ENCODE data around the gene NUBPL.

NUBPL gene

DNA sequence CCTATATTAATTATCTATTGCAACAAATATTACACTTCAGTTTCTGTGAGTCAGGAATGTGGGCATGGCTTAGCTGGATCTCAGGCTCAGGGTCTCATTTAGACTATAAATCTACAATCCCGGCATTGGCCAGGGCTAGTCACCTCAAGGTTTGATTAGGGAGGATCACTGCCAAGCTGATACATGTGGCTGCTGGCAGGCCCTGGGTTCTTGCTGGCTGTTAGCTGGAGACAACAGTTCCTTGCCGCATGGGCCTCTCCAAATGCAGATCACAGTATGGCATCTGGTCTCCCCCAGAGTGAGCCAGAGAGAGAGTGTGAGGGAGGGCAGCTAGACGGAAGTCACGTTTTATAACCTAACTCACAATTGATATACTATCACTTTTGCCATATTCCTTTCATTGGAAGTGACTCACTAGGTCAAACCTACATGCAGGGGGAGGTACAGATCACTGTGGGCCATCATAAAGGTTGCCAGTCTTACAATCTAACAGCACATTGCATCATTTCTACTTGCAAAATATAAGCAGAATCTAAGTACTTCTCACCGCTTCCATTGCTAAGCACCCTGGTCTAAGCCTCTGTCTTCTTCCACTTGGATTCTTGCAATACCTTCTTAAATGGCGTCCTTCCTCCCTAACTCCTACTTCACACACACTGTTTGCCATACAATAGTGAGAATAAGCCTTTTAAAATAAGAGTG lies 341.9 kb downstream of the NUBPL start:
- TF ChIP-seq, protein P1, sequence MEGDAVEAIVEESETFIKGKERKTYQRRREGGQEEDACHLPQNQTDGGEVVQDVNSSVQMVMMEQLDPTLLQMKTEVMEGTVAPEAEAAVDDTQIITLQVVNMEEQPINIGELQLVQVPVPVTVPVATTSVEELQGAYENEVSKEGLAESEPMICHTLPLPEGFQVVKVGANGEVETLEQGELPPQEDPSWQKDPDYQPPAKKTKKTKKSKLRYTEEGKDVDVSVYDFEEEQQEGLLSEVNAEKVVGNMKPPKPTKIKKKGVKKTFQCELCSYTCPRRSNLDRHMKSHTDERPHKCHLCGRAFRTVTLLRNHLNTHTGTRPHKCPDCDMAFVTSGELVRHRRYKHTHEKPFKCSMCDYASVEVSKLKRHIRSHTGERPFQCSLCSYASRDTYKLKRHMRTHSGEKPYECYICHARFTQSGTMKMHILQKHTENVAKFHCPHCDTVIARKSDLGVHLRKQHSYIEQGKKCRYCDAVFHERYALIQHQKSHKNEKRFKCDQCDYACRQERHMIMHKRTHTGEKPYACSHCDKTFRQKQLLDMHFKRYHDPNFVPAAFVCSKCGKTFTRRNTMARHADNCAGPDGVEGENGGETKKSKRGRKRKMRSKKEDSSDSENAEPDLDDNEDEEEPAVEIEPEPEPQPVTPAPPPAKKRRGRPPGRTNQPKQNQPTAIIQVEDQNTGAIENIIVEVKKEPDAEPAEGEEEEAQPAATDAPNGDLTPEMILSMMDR (IDR thresholded peaks at IDR 0.05; ENCODE audit: control extremely low read depth, extremely low read depth, low read depth, missing control alignments), result no peak
- no peak for DNase-seq (ENCODE audit: extremely low spot score)
- ChIA-PET CTCF (interaction anchor here (2.0 kb wide), 1 partner anchor 23 kb away, joined by 6 read pairs; no protein-coding TSS in a partner anchor), POLR2A (no interaction called here)

DNA sequence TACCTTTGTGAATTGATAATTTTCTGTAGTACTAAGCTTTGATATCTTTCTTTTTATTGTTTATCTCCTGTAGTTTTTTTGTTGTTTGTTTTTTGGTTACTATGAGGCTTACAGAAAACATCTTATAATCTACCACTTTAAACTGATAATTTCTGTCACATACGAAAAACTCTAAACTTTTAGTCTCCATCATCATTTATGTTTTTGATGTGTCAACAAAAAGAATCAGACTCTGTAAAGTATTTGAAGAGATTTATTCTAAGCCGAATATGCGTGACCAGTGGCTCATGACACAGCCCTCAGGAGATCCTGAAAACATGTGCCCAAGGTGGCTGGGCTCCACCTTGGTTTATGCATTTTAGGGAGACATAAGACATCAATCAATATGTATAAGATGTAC lies 348.8 kb downstream of the NUBPL start:
- CTCF ChIA-PET, result no interaction called here
- TF ChIP-seq, protein P1 (IDR thresholded peaks at IDR 0.05; ENCODE audit: control extremely low read depth, extremely low read depth, low read depth, missing control alignments), result no peak
- POLR2A ChIA-PET, result no interaction called here
- DNase-seq (ENCODE audit: extremely low spot score), result no peak

Data from GM10248 (cell line).